Measurements from ENCODE around the gene PTGR1. TPM values are rescaled to one million over a fixed set of nuclear protein-coding genes. Genes with fewer than 3 reads are reported as not detected.

Gene PTGR1
- polyA plus RNA-seq, 1 of the 3 experiments (the other 2 are of a cell fraction) = 33.0 TPM

- CTCF ChIA-PET = interaction anchor here (1.2 kb wide), 1 partner anchor 12 kb away, joined by 3 read pairs; no protein-coding TSS in a partner anchor
- Histone ChIP-seq H4K20me1 (ENCODE audit: insufficient read depth) (peaks cover 29% of the 10 kb centered on the region), H3K9me3 (no peaks in the 10 kb centered on the region), H3K4me2 (peak overlapping the region; percentile 97; the same call in 1 of the 2 replicates), H3K79me2 (ENCODE audit: insufficient read depth) (peaks cover 72% of the 10 kb centered on the region), H2AFZ (ENCODE audit: low read depth) (no peak overlapping the region), H3K4me3 (ENCODE audit: low read depth in 2 of 2, low read length in 1 of 2) (0 out of 4 replicates have a peak overlapping the region, but pooled peaks of 1 of the 2 experiments have one; percentile 90), H3K9me2 (no peaks in the 10 kb centered on the region), H3K36me3 (replicated peaks in 1 of 2; ENCODE audit: control insufficient read depth in 1 of 2, insufficient read depth in 2 of 2, low read length in 1 of 2) (no peaks in the 10 kb centered on the region), H3K27ac (ENCODE audit: low read depth in 2 of 2, low read length in 1 of 2) (no peak overlapping the region), H3K4me1 (ENCODE audit: control insufficient read depth in 1 of 2, insufficient read depth in 2 of 2, low read depth in 1 of 2, low read length in 1 of 2) (peaks cover 10 to 21% of the 10 kb centered on the region in 2 experiments; a peak in 3 of 4 replicates), H3K27me3 (ENCODE audit: insufficient read depth) (no peaks in the 10 kb centered on the region), H3F3A (replicated peaks; ENCODE audit: insufficient read depth) (peaks cover 5% of the 10 kb centered on the region), H3K9ac (no peak overlapping the region)
- TF ChIP-seq ZBTB33 (IDR thresholded peaks at IDR 0.05; ENCODE audit: borderline replicate concordance, low read depth) (no peak), NFIC (IDR thresholded peaks at IDR 0.05; ENCODE audit: borderline replicate concordance) (no peak), USF2 (IDR thresholded peaks at IDR 0.05; ENCODE audit: borderline replicate concordance, low read depth, low read length) (no peak), RXRA (IDR thresholded peaks at IDR 0.05; ENCODE audit: borderline replicate concordance, low read depth) (no peak)
- DNase-seq = no peak
- WGBS (ENCODE audit: low lambda C conversion rate) = 94% methylated on average over 1 of the region's 1 CpG
- POLR2A ChIA-PET = no interaction called here
Observed at GRCh38 chr9:111633389-111633736, 33.9 kb upstream of the PTGR1 start.

- Histone ChIP-seq H3K4me3 (ENCODE audit: low read depth in 2 of 2, low read length in 1 of 2) (peak overlapping the region; percentile 90 to 97; a peak in 3 of 4 replicates), H3K4me1 (ENCODE audit: control insufficient read depth in 1 of 2, insufficient read depth in 2 of 2, low read depth in 1 of 2, low read length in 1 of 2) (peaks cover 10 to 21% of the 10 kb centered on the region in 2 experiments; a peak in 3 of 4 replicates), H4K20me1 (ENCODE audit: insufficient read depth) (peaks cover 29% of the 10 kb centered on the region), H3K36me3 (replicated peaks in 1 of 2; ENCODE audit: control insufficient read depth in 1 of 2, insufficient read depth in 2 of 2, low read length in 1 of 2) (no peaks in the 10 kb centered on the region), H3K9me3 (no peaks in the 10 kb centered on the region), H3K27ac (ENCODE audit: low read depth in 2 of 2, low read length in 1 of 2) (no peak overlapping the region), H3K27me3 (ENCODE audit: insufficient read depth) (no peaks in the 10 kb centered on the region), H3K79me2 (ENCODE audit: insufficient read depth) (peaks cover 67% of the 10 kb centered on the region), H2AFZ (ENCODE audit: low read depth) (no peak overlapping the region), H3K4me2 (peak overlapping the region; percentile 97), H3K9me2 (no peaks in the 10 kb centered on the region), H3K9ac (peak overlapping the region; percentile 82), H3F3A (replicated peaks; ENCODE audit: insufficient read depth) (peaks cover 5% of the 10 kb centered on the region)
- TF ChIP-seq FOXJ3 (CRISPR knock-in tag; IDR thresholded peaks at IDR 0.05) (no peak), JUND (IDR thresholded peaks at IDR 0.05) (no peak), RXRA (IDR thresholded peaks at IDR 0.05; ENCODE audit: borderline replicate concordance, low read depth) (no peak)
- WGBS (ENCODE audit: low lambda C conversion rate) = 85% methylated on average over 7 of the region's 7 CpGs
- ChIA-PET CTCF (interaction anchor here (1.2 kb wide), 1 partner anchor 11 kb away, joined by 3 read pairs; no protein-coding TSS in a partner anchor), POLR2A (interaction anchor here (2.4 kb wide), 1 partner anchor 29 kb away, joined by 10 read pairs; the partner anchor contains the start of gene GNG10)
- DNase-seq = no peak
Observed at GRCh38 chr9:111632695-111633388, 33.4 kb upstream of the PTGR1 start.

All from SK-N-SH (cell line).